Nephron progenitor cell (in vitro differentiated cells): ENCODE measurements around the gene DNAJC6.

Source experiments
- DNase-seq: peaks from one replicate; pipeline ENCODE4 v3.0.0; 2021
- H3K27ac Mint-ChIP-seq: 2 replicates; pipeline ENCODE4 v1.8.0; 2021; ENCODE audit warnings: mild to moderate bottlenecking, moderate library complexity, mixed read lengths
- H3K27me3 Mint-ChIP-seq: 2 replicates; pipeline ENCODE4 v1.8.0; 2021; ENCODE audit warnings: mild to moderate bottlenecking, low read depth, mixed read lengths; ENCODE audit not compliant: poor library complexity
- H3K36me3 Mint-ChIP-seq: 2 replicates; pipeline ENCODE4 v1.8.0; 2021; ENCODE audit warnings: low read depth, mixed read lengths
- H3K4me1 Mint-ChIP-seq: 2 replicates; pipeline ENCODE4 v1.8.0; 2021; ENCODE audit warnings: mixed read lengths
- H3K4me3 Mint-ChIP-seq: 2 replicates; pipeline ENCODE4 v1.8.0; 2021; ENCODE audit warnings: mild to moderate bottlenecking, moderate library complexity, mixed read lengths
- H3K9me3 Mint-ChIP-seq: 2 replicates; pipeline ENCODE4 v1.8.0; 2021; ENCODE audit warnings: mild to moderate bottlenecking, moderate library complexity, mixed read lengths
- TF ChIP-seq, protein P1 (sequence below): fragments of 200-600 bp; sonication (generic); IDR thresholded peaks from 2 replicates; pipeline ENCODE4 v1.5.0; 2021; ENCODE audit warnings: antibody characterized with exemption

DNAJC6 gene

DNA sequence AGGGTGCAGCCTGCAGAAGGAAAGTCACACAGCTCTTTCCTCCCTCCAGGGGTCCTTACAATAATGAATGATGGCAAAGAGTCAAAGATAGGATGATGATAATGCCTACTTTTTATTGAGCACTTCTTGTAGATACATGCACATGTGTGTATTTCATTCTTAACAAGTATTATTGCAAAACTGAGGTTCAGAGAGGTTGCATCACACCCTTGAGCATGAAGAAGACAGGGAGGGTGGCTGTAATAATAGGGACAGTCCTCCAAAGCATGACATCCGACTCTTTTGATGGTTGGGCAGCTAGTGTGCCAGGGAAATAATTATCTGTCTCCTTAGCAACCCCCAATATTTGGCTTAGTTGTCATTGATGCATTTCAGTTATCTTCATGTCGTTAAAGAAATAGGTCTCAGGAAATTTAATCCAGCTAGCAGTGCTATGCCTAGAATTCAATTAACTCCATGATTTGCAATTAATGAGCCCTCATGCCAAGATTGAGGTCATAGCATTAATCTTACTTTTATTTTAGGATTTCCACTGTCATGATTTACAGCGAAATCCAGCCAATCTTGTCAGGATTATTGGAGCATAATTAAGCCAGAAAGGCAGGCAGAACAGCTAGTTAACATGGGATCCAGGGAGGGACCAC, 35.0 kb downstream of the DNAJC6 start:
- Mint-ChIP-seq H3K27me3 (peaks cover 9% of the 10 kb centered on the region), H3K9me3 (no peaks in the 10 kb centered on the region), H3K36me3 (no peaks in the 10 kb centered on the region), H3K4me3 (no peak overlapping the region), H3K4me1 (no peaks in the 10 kb centered on the region), H3K27ac (no peak overlapping the region)
- no peak for DNase-seq
- TF ChIP-seq, protein P1, sequence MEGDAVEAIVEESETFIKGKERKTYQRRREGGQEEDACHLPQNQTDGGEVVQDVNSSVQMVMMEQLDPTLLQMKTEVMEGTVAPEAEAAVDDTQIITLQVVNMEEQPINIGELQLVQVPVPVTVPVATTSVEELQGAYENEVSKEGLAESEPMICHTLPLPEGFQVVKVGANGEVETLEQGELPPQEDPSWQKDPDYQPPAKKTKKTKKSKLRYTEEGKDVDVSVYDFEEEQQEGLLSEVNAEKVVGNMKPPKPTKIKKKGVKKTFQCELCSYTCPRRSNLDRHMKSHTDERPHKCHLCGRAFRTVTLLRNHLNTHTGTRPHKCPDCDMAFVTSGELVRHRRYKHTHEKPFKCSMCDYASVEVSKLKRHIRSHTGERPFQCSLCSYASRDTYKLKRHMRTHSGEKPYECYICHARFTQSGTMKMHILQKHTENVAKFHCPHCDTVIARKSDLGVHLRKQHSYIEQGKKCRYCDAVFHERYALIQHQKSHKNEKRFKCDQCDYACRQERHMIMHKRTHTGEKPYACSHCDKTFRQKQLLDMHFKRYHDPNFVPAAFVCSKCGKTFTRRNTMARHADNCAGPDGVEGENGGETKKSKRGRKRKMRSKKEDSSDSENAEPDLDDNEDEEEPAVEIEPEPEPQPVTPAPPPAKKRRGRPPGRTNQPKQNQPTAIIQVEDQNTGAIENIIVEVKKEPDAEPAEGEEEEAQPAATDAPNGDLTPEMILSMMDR, result no peak

DNA sequence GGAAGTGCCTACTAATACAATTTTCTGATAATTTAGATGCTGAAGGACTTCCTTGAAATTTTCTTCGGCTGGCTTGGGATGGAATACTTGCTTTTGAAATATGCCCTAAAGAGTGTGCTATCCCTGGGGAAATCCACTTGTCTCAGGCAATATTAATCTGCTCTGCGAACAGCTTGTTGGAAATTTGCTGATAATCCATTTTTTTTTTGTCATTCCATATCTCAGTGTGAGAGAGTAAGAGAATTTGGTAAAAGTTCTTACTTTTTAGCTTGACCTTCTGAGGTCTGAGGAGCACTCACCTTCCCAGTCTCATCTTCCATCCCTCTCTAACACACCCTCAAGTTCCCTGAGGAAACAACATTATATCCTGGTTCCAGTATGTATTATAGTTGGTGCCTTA, 36.8 kb downstream of the DNAJC6 start:
- Mint-ChIP-seq H3K27me3 (peaks cover 10% of the 10 kb centered on the region), H3K27ac (no peak overlapping the region), H3K4me3 (no peak overlapping the region), H3K36me3 (no peaks in the 10 kb centered on the region), H3K9me3 (no peaks in the 10 kb centered on the region), H3K4me1 (no peaks in the 10 kb centered on the region)
- TF ChIP-seq, protein P1, result no peak
- no peak for DNase-seq

DNA sequence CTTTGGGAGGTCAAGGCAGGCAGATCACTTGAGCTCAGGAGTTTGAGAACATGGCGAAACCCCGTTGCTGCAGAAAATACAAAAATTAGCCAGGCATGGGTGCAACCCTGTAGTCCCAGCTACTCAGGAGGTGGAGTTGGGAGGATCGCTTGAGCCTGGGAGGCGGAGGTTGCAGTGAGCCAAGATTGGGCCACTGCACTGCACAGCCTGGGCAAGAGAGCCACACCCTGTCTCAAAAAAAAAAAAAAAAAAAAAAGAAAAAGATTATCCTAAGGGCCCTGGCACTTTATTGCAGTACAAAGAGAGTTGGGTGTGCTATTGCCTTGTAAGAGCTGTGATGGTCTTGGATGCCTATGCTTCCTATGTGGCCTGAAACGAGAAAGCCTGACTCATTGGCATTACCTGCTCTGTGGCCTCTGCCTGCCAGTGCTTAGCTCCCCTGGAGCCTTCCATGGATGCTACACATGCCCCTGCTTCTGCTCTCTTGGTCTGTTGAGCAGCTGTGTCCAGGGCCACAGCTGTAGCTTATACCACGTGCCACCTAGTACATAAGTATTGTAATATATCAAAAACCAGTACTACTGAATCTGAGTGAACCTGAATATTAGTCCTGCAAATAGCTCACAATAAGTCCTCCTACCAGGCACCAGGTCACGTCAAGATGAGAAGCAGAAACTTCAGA, 45.8 kb downstream of the DNAJC6 start:
- Mint-ChIP-seq H3K27ac (no peak overlapping the region), H3K9me3 (no peaks in the 10 kb centered on the region), H3K4me3 (no peak overlapping the region), H3K27me3 (peaks cover 4% of the 10 kb centered on the region), H3K4me1 (no peaks in the 10 kb centered on the region), H3K36me3 (no peaks in the 10 kb centered on the region)
- TF ChIP-seq, protein P1, result no peak
- DNase-seq, result no peak

DNA sequence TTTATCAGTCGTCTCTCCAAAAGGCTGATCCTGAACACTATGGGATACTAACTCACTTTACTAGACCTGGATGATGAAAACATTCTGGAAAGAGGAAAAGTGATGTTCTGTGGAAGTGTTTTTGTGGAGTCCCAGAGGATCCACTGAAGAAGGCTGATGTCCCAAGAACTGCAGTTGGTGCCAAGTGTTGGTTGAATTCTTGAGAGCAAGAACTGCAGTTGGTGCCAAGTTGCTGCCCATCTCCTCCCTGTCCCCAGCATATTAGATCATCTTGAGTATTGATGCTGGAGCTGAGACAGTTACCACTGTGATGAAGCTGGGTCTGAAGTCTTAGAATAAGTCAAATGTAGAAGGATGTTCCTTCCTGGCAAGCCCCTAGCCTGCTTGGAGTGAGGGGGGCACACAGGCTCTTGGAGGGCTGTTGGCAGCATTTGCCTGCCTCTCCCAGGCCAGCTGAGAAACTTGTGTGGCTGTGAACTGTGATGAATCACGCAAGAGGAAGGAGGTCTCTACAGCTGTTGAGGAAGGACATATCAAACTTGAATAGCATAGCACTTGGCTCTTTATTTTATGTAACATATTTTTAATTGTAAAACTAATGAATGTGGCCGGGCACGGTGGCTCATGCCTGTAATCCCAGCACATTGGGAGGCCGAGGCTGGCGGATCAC, 48.1 kb downstream of the DNAJC6 start:
- H3K27ac Mint-ChIP-seq, result no peak overlapping the region
- peaks cover 3% of the 10 kb centered on the region for H3K27me3 Mint-ChIP-seq
- no peaks in the 10 kb centered on the region for H3K4me1 Mint-ChIP-seq
- TF ChIP-seq, protein P1, result no peak
- H3K36me3 Mint-ChIP-seq, result no peaks in the 10 kb centered on the region
- no peak for DNase-seq
- H3K9me3 Mint-ChIP-seq, result no peaks in the 10 kb centered on the region
- no peak overlapping the region for H3K4me3 Mint-ChIP-seq

DNA sequence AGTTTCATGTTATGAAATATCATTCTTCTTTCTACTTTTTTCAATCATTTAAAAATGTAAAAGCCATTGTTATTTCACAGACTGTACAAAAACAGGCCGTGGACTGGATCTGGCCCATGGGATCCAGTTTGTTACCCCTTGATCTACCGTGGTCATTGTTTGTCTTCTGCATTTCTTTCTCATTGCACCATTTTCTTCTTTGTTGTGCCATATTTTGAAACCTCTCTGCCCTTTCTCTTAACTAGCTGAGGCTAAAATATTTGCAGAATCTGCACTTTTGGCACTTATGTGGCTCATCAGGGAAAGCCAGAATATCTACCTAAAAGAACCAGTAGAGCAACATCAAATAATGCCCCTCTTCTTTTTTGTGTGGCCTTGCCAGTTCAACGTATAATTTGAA, 50.5 kb downstream of the DNAJC6 start:
- H3K9me3 Mint-ChIP-seq, result no peaks in the 10 kb centered on the region
- H3K27ac Mint-ChIP-seq, result no peak overlapping the region
- TF ChIP-seq, protein P1, result no peak
- no peak for DNase-seq
- peaks cover 6% of the 10 kb centered on the region for H3K27me3 Mint-ChIP-seq
- H3K36me3 Mint-ChIP-seq, result no peaks in the 10 kb centered on the region
- no peaks in the 10 kb centered on the region for H3K4me1 Mint-ChIP-seq
- no peak overlapping the region for H3K4me3 Mint-ChIP-seq
